Measurements from ENCODE around the gene METTL16. TPM values are rescaled to one million over a fixed set of nuclear protein-coding genes. Genes with fewer than 3 reads are reported as not detected.
"Not testable (repeated sequence)": the region's sequence is repeated elsewhere in the genome, so short reads cannot be mapped to it uniquely, and the experiment has no call there.

METTL16 gene
- polyA plus RNA-seq (ENCODE audit: insufficient read length), result 23.9 TPM

GRCh38 chr17:2511462-2512369 lies at the start of gene METTL16:
METTL16 (minus strand) TSS chr17:2511888; CDS start chr17:2502331, 9,557 bp downstream.
- DNase-seq, result peak; percentile 96

GRCh38 chr17:2560658-2561057 lies 49.0 kb upstream of the METTL16 start:
- no peak for DNase-seq

GRCh38 chr17:2551928-2552327 lies 40.2 kb upstream of the METTL16 start:
- DNase-seq, result no peak

GRCh38 chr17:2551493-2551892 lies 39.8 kb upstream of the METTL16 start:
- DNase-seq, result no peak

GRCh38 chr17:2549392-2550211 lies 37.9 kb upstream of the METTL16 start:
- no peak for DNase-seq

GRCh38 chr17:2548026-2548425 lies 36.3 kb upstream of the METTL16 start:
- not testable (repeated sequence) for DNase-seq

GRCh38 chr17:2547176-2547575 lies 35.5 kb upstream of the METTL16 start:
- no peak for DNase-seq

GRCh38 chr17:2545393-2545792 lies 33.7 kb upstream of the METTL16 start:
- no peak for DNase-seq

GRCh38 chr17:2542456-2542855 lies 30.8 kb upstream of the METTL16 start:
- no peak for DNase-seq

GRCh38 chr17:2542056-2542455 lies 30.4 kb upstream of the METTL16 start:
- DNase-seq, result no peak

- not testable (repeated sequence) for DNase-seq
Measured at GRCh38 chr17:2537579-2537978, 25.9 kb upstream of the METTL16 start.

- no peak for DNase-seq
Measured at GRCh38 chr17:2532146-2532720, 20.5 kb upstream of the METTL16 start.

- DNase-seq, result not testable (repeated sequence)
Measured at GRCh38 chr17:2531243-2531954, 19.7 kb upstream of the METTL16 start.

- not testable (repeated sequence) for DNase-seq
Measured at GRCh38 chr17:2521775-2522410, 10.2 kb upstream of the METTL16 start.

- DNase-seq, result no peak
Measured at GRCh38 chr17:2521257-2521656, 9.6 kb upstream of the METTL16 start.

- DNase-seq, result no peak
Measured at GRCh38 chr17:2517539-2517938, 5.9 kb upstream of the METTL16 start.

GRCh38 chr17:2511138-2511461 lies 588 bp downstream of the METTL16 start:
- no peak for DNase-seq

- DNase-seq, result no peak
Measured at GRCh38 chr17:2510559-2510958, 1.1 kb downstream of the METTL16 start.

GRCh38 chr17:2508035-2508434 lies 3.7 kb downstream of the METTL16 start:
- no peak for DNase-seq

GRCh38 chr17:2507015-2507414 lies 4.7 kb downstream of the METTL16 start:
- not testable (repeated sequence) for DNase-seq

GRCh38 chr17:2503627-2504026 lies 8.1 kb downstream of the METTL16 start:
- DNase-seq, result no peak

Measured in hindlimb muscle (tissue), 1 donor.